A549 (cell line): ENCODE results near the gene FSTL5.

Source experiments
- EP300 ChIP-seq, 2 experiments: fragments of >200 bp; sonication (Bioruptor Twin); formaldehyde crosslinking; IDR thresholded peaks; 2 replicates in 1 of 2; 3 replicates in 1 of 2; pipeline ENCODE4 v1.6.1; 2016 to 2017
- MAZ ChIP-seq: fragments of 150-350 bp; IDR thresholded peaks from 2 replicates; pipeline ENCODE4 v1.6.1; 2014; ENCODE audit warnings: antibody characterized with exemption, low read depth, low read length, borderline replicate concordance
- POLR2A ChIP-seq: IDR thresholded peaks from 2 replicates; pipeline ENCODE4 v1.6.1; 2012; ENCODE audit warnings: mild to moderate bottlenecking, low read length
- TF ChIP-seq, protein P1 (sequence below): fragments of >200 bp; sonication (Bioruptor Twin); formaldehyde crosslinking; IDR thresholded peaks from 3 replicates; pipeline ENCODE4 v1.5.1; 2016
- TF ChIP-seq, protein P2 (sequence below): fragments of 150-350 bp; IDR thresholded peaks from 2 replicates; pipeline ENCODE4 v1.6.1; 2014; ENCODE audit warnings: low read depth, mild to moderate bottlenecking, low read length

DNA sequence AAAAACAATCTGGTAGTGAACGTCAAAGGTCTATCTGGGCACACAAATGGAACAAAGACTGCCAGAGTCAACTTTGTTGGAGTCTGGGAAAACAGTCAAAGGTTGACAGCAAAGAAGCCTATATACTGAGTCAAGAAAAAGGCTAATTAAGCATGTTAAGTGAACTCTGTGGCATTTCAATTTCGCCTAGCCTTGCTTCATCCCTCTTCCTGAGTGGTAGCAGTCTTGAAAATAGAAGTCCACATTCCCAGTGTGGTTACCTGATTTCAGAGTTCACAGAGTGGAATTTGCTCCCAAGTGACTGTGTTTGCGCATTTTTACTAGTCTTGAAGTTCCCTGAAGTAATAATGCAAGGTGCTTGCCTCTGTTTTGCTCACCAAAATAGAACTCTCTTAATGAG, 760.0 kb downstream of the FSTL5 start:
- TF ChIP-seq, protein P1, sequence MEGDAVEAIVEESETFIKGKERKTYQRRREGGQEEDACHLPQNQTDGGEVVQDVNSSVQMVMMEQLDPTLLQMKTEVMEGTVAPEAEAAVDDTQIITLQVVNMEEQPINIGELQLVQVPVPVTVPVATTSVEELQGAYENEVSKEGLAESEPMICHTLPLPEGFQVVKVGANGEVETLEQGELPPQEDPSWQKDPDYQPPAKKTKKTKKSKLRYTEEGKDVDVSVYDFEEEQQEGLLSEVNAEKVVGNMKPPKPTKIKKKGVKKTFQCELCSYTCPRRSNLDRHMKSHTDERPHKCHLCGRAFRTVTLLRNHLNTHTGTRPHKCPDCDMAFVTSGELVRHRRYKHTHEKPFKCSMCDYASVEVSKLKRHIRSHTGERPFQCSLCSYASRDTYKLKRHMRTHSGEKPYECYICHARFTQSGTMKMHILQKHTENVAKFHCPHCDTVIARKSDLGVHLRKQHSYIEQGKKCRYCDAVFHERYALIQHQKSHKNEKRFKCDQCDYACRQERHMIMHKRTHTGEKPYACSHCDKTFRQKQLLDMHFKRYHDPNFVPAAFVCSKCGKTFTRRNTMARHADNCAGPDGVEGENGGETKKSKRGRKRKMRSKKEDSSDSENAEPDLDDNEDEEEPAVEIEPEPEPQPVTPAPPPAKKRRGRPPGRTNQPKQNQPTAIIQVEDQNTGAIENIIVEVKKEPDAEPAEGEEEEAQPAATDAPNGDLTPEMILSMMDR, result no peak
- TF ChIP-seq POLR2A (no peak), EP300 (IDR thresholded peaks at IDR 0.05) (no peak), MAZ (no peak)
- TF ChIP-seq, protein P2, sequence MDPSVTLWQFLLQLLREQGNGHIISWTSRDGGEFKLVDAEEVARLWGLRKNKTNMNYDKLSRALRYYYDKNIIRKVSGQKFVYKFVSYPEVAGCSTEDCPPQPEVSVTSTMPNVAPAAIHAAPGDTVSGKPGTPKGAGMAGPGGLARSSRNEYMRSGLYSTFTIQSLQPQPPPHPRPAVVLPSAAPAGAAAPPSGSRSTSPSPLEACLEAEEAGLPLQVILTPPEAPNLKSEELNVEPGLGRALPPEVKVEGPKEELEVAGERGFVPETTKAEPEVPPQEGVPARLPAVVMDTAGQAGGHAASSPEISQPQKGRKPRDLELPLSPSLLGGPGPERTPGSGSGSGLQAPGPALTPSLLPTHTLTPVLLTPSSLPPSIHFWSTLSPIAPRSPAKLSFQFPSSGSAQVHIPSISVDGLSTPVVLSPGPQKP, result no peak
